NCI-H2029 (cell line): Measurements from ENCODE around the gene PITX3.

Experiments
- DNase-seq: peaks from one replicate; lab custom pipeline; 2025; lab: John Stamatoyannopoulos, UW

PITX3 gene

DNA sequence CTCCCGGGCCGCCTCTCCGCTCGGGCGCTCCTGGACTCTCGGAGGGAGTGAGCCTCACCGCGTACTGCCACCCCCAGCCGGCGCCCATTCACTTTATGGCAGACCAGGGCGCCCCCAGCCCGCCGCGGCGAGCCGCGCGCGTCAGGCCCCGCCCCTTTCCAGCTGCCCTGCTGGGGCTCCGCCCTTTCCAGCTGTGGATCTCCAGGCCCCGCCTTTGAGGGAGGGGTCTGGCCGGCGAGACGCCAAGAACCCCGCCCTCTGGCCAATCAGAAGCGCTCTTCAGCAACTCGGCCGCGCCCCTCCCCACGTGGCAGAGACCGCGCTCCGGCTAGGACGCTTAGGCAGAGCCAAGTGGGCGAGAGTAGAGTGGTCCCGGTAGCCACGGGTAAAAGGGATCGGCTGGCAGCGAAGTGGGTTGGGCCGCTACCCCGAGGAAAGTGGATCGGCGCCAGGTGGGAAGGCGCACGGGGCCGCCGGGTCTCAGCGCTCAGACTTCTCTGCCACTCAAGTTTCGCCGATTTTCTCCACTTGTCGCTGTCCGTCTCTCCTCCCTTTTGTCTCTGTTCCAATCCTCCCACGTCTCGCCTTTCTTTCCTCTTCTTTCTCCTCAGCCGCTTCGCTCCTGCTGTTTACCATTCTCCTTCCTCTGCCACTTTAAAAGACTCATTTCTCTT, at the start of gene PITX3:
TSS of gene PITX3 (minus strand) at position 69 of the 674 bp plus-strand sequence. CDS start 9,432 bp downstream, outside the sequence.
- peak; percentile 64 for DNase-seq

GRCh38 chr10:102289840-102290239, 48.5 kb upstream of the PITX3 start:
- DNase-seq, result no peak

GRCh38 chr10:102289356-102289755, 48.0 kb upstream of the PITX3 start:
- DNase-seq, result no peak

DNA sequence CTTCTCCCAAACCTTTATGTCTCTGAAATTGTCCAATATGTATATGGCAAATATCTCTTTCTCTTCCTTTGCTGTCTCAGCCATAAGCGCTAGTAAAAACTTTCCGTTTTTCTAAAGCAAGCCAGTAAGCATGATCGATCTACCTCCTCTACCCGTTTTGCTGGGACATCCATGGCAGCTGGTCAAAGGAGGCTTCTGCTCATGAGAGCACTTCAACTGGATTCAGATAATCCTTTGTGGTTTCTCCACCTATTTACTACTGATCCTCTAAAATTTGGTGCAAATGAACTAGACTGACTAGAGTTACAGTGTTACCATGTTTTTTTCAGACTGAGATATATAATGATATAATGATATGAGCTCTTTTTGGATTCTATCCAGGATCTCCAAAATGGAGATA, 46.7 kb upstream of the PITX3 start:
- DNase-seq, result no peak

DNA sequence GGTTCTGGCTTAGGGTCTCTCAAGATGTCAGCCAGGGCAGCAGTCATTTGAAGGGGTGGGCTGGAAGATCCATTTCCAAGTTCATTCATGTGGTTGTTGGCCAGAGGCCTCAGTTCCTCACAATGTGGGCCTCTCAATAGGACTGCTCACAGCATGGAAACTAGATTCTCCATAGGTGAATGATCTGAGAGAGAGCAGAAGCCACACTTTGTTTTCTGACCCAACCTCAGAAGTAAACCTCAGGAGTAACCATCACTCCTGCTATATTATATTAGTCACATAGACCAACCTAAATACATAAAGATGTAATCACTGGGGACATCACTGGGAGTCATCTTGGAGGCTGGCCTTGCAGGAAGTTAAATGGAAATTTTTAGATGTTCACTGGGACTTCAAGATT, 46.2 kb upstream of the PITX3 start:
- DNase-seq, result no peak

DNA sequence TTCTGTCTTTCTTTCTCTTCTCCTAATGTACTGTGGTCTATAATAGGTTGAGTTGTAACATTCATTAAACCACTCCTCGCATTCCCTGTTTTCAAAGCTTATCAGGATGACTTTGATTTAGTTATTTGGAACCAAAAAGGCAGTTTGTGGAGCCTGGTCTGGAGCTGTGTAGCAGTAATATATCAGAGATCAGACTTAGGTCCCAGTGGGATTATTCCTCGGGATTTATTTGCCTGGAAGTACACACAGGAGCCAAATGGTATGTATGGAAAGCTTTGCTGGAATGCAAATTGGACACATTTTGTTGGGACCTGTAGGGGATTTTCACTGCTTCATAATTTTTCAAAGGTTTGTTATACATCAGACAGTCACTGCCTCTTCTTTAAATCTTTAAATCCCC, 44.9 kb upstream of the PITX3 start:
- DNase-seq, result no peak

- no peak for DNase-seq
Observed at GRCh38 chr10:102285133-102285532, 43.8 kb upstream of the PITX3 start.

- no peak for DNase-seq
Observed at GRCh38 chr10:102284531-102284930, 43.2 kb upstream of the PITX3 start.

- DNase-seq, result no peak
Observed at GRCh38 chr10:102283890-102284289, 42.6 kb upstream of the PITX3 start.

DNA sequence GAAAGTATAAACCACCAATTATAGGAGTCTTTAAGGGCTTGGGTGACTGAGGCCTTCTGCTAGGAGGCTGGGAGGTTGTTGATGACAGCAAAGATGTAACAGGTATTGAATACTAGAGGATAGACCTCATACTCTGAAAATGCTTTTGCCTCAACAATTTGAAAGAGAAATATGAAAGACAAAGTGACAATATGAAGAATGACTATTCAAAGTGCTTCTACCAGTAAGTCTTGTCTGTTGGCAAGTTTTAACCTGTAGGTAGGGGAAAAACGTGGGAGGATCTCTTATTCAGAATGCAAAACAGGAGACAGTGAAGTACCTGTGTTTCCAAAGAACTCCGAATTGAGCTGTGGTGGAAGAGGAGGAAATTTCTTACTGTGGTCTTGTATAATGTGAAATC, 42.2 kb upstream of the PITX3 start:
- no peak for DNase-seq

DNA sequence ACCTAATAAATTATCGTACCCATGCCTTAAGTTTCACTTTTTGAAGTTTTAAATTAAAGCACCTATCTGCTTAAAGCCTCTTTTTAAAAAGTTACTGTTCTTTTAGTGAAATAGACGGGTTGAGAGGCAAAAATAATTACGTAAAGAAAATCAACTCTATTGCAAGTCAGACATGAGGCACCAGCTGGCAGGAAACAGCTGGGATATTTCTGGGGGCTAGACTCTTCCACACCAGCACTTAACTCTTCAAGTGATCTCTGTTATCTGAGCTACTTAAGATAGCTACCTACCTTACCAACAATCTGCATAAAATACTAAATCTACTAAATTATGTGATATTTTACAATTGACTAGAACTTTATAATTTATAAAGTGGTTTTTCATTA, 39.8 kb upstream of the PITX3 start:
- DNase-seq, result no peak

DNA sequence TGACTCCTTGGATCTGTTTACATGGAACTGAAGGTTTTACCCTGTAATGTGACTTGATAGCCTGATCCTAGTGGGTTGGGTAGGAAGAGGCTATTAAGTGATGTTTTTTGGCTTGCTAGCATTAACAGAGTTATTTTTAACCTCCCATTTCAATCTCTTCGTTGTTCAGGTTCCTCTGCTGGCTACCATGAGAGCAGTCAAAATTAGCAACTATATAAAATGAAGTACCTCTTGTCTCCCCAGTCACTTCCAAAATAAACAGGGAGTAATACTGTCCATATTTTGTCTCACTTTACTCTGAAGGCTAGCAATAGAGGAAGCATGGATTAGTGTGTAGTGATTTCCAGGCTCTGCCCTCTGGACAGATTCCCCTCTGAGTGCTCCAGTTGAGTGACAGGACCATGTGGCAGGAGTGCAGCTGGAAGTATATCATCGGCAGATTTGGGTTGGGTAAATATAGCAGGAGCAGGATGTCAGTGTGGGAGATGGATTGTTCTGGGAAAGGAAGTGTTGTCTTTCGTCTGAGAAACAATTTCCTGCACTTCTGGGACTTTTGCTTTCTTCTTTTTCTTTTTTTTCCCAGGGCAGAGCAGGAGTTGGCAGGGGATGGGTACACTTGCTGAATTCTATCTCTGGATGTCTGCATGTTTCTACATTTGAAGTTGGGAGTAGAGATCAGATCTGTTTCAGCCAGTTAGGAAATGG, 39.2 kb upstream of the PITX3 start:
- peak; percentile 9 for DNase-seq

DNA sequence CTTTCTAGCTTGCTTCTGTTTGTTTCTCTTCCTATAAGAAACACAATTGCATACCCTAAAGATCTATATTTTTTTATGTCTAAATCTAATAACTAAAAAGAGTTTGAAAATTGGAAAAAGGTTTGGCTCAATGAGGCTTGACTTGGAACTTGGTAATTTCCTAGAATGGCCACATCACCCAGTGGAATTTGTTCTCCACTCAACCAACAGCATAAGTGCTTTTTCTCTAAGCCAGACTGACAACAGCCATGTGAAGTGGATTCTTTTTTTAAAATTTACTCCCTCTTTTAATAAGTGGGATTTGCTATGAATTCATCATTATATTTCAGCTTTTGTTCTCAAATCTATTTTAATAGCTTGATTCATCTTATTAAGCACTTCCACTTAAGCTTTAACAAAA, 37.8 kb upstream of the PITX3 start:
- DNase-seq, result no peak

DNA sequence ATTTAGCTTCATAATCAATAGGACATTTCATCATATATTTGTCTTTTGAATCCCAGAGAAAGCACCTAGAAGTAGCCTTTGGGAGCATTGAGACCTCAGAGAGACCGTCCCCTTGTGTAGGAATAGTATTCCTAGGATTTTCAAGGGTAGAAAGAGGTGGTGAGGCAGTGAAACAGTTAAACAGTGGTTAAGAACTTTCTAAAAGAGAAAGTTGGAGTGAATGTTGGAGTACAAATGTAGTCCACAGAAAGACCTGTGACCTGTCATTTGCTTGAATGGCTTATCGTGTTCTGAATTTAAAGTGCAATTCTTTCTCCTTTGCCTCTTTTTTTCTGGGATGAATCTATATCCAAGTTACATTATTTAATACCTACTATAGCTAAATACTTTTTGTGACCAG, 34.0 kb upstream of the PITX3 start:
- no peak for DNase-seq

DNA sequence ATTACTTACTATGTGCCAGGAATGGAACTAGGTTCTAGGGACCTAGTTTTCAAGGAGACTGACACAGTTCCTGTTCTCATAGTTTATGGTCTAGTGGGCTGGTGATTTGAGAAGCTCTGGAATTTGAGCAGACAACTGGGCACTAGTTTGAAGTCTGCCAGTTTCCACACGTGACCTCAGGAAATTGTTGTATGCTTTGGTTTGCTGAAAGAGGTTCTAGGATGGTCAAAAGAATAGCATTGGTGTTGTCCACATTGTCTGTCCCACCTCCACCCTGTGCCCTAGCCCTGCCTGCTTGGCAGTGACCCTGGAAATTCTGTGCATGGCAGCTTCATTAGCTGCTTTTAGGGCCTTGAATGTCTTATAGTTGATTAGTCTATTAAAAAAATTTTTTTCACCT, 32.8 kb upstream of the PITX3 start:
- DNase-seq, result no peak

DNA sequence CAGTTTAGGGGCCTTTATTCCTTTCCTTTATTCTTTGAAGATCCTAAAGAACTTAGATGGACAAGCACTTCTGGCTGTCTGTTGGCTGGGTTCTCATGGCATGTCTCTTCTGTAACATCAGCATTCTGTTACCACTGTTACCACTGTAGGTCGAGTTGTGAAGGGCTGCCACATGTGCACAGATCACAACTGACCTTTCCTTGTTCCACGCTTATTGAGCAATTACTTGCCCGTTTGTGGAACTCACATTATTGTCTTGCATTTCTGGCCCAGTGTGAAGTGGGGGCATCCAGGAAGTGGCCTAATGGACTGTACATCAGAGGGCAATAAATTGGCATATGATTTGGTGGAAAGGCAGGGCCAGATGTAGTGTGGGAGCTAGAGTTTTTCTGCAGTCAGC, 27.7 kb upstream of the PITX3 start:
- no peak for DNase-seq

DNA sequence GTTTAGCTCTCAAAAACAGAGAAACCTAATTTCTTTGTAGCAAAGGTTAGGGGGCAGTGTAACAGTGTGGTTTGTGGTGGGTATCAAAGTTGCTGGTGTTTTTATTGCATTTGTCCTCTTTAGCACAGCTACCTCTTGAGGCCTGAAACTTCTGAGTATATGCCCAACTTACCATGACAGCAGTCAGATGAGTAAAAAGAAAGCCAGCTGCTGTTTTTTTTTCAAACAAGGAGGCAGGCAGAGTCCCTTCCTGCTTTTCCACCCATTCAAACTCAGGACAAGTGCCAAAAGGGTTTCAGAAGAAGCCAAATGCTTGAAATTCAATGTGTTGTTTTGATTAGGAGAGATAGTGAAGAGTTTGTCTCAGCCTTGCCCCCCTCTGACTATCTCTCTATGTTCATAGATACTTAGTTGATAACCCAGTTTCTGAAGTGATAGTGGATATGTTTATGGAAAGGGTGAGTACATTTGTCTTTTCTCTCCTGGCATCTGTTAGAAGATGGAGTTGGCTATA, 27.1 kb upstream of the PITX3 start:
- no peak for DNase-seq

GRCh38 chr10:102267748-102268147, 26.4 kb upstream of the PITX3 start:
- no peak for DNase-seq

DNA sequence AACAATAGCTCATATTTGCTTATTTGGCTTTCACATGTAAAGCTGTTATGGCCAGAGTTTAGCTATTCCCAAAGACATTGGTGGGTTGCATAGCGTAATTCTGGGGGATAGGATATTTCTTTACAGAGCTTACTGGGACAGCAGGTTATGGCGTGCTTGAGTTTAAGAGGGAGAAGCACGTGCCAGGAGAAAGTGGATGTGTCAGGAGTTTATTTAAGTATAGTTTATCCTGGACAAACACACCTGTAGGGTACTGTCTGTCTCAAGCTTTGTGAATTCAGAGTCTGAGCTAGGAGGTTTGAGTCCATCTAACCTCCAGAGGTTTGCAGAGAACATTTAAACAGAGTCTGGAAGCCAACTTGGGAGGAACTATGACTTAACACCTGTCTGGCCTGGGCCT, 25.4 kb upstream of the PITX3 start:
- no peak for DNase-seq

- DNase-seq, result no peak
Observed at GRCh38 chr10:102264371-102264770, 23.1 kb upstream of the PITX3 start.

GRCh38 chr10:102262744-102263370, 21.5 kb upstream of the PITX3 start:
- no peak for DNase-seq

GRCh38 chr10:102261842-102262241, 20.5 kb upstream of the PITX3 start:
- no peak for DNase-seq

DNA sequence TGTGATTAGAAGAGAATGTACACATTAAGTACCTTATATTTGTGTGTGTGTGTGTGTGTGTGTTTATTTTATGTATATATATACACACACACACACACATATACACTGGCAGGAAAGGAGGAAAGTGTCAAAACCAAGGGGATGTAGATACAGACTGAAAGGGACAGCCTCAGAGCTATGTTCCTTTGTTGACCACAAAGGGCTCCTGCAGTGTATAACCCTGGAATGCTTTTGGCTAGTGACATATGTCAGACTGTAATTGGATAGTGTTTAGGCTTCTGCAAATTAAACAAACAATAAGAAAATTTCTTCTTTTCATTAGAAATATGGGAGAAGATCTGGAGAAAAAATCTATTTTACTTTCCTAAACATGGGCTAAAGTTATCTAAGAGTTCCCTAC, 19.9 kb upstream of the PITX3 start:
- DNase-seq, result no peak
